NCI-H345 treated with DMSO at 0.1 percent for 48 hours (cell line): ENCODE data around the gene ZNF708.
"Not testable (repeated sequence)": the region's sequence is repeated elsewhere in the genome, so short reads cannot be mapped to it uniquely, and the experiment has no call there.

Experiments used
- DNase-seq: peaks from one replicate; lab custom pipeline; 2025; ENCODE audit not compliant: unreplicated experiment; lab: John Stamatoyannopoulos, UW

The ZNF708 gene

DNA sequence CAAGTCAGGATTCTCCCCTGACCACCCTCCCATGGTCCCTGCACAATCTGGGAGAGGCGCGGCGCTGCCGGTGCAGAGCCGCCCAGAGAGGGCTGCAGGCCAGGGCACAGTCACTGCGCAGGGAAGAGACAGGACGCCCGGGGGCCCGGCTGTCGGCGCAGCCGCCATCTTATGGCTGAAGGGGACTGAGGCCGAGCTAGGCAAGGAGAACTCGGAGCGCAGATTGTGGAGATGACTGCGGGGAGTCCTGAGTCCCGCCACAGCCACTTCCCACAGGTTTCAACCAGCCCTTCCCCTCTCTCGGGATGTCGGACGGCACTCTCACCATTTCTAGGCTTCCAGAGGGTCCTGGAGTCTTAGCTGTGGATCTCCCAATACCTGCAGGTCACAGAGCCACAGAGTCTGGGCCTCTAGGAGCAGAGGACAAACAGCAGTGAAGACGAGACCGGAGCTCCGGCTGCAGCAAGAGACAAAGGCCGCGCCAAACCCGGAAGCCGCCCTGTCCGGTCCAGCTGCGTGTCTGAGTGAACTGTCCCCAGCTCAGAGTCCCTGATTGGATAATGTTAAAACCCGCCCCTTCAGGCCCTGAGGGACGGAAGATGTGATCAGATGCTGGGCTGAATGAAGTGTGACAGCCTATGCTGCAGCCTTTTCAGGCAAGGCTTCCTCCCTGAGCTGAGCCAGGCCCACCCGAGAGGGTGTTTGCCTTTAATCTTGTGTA lies at the start of gene ZNF708:
Gene ZNF708 (minus strand): TSS at position 526 of the 721 bp plus-strand sequence. CDS start 198 bp downstream, at position 328.
- DNase-seq, result peak; percentile 61

DNA sequence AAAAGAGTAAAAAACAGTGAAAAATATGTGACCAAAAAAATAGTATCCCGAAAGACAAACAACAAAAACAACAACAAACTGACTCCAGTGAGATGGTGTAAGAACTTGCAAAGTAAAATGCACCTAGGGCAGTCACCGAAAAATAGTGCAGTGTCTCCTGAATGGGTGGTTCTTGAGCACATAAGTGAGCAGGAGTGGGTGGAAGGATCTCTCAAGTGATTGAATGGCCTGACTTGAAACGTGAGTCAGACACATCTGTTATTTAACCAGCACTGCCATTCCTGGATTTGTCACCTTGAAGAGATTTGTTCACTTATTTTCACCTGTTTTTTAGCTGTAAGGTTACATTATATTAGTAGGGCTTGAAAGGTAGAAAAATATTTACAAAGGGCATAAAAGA lies 33.1 kb upstream of the ZNF708 start:
- no peak for DNase-seq

DNA sequence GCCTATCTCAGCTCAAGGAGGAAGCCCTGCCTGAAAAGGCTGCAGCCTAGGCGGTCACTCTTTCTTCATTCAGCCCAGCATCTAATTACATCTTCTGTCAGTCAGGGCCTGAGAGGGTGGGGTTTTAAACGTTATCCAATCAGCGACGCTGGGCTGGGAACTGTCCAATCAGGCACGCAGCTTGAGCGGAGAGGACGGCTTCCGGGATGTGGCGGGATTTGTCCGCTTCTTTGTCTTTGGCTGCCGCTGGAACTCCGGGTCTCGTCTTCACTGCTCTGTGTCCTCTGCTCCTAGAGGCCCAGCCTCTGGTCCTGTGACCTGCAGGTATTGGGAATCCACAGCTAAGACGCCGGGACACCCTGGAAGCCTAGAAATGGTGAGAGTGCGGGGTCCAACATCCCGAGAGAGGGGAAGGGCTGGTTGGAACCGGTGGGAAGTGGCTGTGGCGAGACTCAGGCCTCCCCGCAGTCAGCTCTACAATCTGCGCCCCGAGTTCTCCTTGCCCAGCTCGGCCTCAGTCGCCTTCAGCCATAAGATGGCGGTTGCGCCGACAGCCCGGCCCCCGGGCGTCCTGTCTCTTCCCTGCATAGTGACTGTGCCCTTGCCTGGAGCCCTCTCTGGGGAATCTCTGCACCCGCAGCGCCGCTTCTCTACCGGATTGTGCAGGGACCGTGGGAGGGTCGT lies 29.7 kb upstream of the ZNF708 start, which contains the start of gene ZNF738:
Gene ZNF738 (plus strand): TSS at position 233 of the 684 bp plus-strand sequence. CDS start 141 bp downstream, at position 374.
- DNase-seq, result peak; percentile 62

DNA sequence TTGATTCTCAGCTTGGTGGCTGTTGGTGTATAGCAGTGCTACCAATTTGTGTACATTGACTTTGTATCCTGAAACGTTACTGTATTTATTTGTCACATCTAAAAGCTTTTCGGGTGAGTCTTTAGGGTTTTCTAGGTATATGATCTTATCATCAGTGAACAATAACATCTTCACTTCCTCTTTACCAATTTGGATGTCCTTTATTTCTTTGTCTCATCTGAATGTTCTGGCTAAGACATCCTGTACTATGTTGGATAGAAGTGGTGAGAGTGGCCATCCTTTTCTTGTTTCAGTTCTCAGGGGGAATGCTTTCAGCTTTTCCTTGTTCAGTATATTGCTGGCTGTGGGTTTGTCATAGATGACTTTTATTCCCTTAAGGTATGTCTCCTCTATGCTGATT lies 23.6 kb upstream of the ZNF708 start:
- no peak for DNase-seq

DNA sequence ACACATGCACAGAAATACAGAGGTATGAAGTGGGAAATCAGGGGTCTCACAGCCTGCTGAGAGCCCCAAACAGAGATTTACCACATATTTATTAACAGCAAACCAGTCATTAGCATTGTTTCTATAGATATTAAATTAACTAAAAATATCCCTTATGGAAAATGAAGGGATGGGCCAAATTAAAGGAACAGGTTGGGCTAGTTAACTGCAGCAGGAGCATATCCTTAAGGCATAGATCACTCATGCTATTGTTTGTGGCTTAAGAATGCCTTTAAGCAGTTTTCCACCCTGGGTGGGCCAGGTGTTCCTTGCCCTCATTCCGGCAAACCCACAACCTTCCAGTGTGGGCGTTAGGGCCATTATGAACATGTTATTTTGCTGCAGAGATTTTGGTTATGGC lies 15.6 kb upstream of the ZNF708 start:
- DNase-seq, result not testable (repeated sequence)

DNA sequence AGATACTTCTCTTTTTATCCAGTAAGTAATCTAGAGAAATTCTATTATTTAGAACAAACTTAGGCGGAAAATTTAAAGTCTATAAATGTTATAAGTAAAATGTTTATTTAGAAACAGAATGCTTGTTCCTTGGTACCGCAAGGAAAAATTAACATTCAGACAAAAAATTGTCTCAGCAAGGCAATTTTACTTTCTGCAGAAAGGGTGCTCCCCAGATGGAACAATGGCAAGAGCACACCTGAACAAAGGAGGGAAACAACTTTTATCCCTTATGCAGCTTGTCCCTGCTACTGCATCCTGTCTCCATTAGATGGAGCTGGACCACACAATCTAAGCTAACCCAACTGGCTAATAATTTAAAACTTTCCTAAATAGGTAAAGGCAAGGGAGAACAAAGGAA lies 6.5 kb upstream of the ZNF708 start:
- no peak for DNase-seq

DNA sequence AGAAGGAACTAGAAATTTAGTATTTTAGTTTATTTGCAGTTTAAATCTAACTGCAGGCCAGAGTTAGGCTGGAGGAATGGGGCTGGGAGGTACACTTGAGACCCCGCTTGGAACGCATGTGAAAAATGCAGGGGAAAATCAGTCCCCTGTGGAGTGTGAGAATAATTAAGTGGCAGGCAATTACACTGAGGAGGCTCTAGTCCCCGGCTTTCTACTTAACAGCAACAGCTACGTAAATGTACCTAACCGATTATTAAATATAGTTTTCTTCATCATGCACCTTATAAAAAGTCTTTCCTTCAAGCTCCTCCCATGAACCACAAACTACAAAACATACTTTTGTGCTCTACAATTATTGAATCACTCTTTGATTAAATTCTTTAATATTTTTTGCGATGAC lies 804 bp downstream of the ZNF708 start:
- no peak for DNase-seq

DNA sequence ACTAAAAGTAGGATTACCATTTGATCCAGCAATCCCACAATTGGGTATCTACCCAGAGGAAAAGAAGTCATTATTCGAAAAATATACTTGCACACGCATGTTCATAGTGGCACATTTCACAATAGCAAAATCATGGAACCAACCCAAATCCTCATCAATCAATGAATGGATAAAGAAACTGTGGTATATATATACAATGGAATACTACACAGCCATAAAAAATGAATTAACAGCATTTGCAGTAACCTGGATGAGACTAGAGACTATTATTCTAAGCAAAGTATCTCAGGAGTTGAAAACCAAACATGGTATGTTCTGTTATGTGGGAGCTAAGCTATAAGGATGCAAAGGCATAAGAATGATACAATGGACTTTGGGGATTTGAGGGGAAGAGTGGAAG lies 3.0 kb downstream of the ZNF708 start:
- DNase-seq, result no peak

DNA sequence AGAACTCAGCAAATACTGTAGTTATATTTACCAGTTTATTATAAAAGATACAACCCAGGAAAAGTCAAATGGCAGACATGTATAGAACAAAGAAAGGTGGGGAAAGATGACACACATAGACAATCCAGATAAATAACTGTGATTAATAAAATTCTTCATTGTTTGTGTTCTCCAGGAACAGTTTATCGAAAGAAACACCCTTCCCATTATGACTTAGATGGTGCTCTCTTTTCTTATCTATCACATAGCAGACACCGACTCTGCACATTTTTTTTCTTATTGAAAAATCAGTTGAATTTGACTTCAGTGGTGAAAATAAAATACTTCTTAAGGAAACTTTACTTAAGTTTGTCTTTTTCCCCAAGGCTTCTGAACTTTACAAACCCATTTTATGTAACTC lies 6.2 kb downstream of the ZNF708 start:
- DNase-seq, result no peak

DNA sequence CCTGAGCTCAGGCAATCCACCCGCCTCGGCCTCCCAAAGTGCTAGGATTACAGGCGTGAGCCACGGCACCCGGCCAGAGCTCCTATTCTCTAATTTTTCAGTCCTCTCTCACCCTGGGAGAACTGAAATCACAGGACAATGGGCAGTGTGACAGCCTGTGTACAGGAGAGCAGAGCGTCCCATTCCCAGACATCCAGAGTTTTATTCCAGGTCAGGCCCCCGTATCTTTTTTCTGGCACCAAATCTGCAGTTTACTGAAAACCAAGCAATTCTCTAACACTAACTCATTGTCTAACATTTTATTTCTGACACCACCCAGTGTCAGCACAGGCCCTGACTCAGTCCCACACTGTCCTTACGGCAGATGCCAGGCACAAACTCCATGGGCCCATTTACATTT lies 6.7 kb downstream of the ZNF708 start:
- no peak for DNase-seq

DNA sequence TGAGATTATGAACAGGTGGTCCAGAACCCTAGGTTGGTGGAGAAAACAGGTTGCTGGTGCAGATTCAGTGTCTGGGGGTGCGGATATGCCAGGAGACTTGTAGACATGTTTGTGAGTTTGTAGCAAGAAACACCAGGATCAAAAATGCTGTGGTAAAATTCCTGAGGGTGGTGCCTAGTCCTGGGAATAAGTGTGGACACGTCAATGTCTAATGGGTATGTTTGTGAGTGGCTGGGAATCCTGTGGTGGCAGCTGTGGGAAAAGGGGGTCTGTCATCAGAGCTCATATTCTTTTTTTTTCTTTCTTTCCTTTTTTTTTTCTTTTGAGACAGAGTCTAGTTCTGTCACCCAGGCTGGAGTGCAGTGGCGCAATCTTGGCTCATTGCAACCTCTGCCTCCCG lies 7.2 kb downstream of the ZNF708 start:
- DNase-seq, result no peak

DNA sequence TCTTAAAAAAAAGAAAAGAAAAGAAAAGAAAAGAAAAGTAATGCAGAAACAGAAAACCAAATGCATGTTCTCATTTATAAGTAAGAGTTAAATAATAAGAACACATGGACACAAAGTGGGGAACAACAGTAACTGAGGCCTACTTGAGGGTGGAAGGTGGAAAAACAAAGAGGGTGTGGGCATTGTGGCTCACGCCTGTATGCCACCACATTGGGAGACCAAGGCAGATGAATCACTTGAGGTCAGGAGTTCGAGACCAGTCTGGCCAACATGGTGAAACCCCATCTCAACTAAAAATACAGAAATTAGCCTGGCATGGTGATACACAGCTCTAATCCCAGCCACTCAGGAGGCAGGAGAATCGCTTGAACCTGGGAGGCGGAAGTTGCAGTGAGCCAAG lies 8.1 kb downstream of the ZNF708 start:
- no peak for DNase-seq

DNA sequence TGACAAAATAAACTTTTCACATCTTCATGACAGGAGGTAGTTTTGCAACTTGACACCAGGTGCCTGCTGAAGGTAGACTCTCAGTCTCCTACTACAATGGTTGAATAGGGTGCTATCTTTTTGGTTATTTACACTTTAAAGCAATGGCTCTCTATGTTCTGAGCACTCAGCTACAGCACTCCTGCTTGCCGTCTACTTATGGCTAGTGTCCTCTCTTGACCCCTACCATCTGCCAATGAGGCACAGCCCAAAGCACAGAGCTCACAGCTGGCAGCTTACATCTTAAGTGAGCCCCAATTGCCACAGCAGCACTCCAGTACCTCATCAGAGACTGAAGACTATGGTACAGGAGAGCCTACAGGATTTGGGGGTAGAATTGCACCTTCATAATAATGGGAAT lies 11.4 kb downstream of the ZNF708 start:
- DNase-seq, result no peak

DNA sequence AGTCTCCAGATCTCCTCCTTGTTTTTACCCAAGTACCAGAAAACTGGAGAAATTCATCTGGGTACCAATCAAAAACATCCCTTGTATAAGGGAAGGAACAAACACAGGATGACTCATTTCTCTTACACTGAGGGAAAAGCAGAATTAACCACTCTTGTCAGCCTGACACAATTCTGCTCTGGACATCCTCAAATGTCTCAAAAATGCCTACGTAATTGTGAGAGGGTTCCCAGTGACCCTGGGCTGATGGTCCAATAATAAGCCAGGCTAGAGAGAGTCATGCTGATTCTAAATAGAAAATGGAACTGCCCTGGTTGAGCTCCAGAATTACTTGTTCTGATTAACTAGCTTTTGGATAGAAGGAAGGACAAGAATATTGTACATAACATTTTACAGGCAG lies 14.5 kb downstream of the ZNF708 start:
- DNase-seq, result no peak

DNA sequence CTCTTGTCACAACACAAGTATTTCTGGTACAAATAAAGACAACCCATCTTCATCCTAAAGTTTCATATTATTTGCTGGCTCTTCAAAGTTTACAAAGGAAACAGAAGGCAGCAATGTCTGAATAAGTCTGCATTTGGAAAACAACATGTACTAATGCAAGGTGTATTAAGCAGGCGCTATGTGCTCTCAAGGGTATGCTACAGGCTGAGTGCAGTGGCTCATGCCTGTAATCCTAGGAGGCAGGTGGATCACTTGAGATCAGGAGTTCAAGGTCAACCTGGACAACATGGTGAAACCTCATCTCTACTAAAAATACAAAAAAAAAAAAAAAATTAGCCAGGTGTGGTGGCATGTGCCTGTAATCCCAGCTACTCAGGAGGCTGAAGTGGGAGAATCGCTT lies 16.4 kb downstream of the ZNF708 start:
- not testable (repeated sequence) for DNase-seq

DNA sequence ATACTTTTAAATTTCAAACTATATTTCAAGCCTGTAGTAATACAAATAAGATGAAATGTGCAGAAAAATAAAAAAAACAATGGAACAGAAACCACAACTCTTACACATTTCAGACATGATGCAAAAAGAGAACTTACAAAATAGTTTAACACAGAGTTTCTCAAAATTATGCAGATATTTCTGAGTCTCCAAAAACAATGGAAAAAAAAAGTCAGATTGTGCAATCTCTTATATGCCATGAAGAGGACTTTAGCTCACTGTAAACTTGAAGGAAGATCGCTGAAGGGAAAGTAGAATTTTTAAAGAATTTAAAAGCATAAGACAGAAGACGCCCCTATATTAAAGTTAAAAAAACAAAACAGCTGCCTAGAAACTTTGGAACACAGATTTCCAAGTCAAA lies 20.4 kb downstream of the ZNF708 start:
- no peak for DNase-seq

DNA sequence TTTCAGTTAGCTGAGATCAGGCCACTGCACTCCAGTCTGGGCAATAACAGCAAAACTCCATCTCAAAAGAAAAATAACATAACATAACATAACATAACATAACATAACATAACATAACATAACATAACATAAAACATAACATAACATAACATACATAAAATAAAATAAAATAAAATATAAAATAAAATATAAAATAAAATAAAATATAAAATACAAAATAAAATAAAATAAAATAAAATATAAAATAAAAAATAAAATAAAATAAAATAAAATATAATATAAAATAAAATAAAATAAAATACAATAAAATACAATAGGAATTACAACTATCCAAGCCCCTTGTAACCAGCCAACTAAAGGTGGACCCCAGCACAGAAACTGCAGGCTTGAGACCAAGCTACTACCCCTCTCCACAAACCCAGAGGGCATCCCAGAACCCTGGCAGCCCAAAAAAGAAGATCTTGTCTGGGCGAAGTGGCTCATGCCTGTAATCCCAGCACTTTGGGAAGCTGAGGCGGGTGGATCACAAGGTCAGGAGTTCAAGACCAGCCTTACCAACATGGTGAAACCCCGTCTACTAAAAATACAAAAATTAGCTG lies 22.2 kb downstream of the ZNF708 start:
- not testable (repeated sequence) for DNase-seq

DNA sequence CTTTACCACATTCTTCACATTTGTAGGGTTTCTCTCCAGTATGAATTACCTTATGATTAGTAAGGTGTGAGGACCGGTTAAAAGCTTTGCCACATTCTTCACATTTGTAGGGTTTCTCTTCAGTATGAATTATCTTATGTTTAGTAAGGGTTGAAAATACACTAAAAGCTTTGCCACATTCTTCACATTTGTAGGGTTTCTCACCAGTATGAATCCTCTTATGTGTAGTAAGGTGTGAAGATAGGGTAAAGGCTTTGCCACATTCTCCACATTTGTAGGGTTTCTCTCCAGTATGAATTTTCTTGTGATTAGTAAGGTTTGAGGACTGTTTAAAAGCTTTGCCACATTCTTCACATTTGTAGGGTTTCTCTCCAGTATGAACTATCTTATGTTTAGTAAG lies 35.4 kb downstream of the ZNF708 start:
- DNase-seq, result not testable (repeated sequence)

DNA sequence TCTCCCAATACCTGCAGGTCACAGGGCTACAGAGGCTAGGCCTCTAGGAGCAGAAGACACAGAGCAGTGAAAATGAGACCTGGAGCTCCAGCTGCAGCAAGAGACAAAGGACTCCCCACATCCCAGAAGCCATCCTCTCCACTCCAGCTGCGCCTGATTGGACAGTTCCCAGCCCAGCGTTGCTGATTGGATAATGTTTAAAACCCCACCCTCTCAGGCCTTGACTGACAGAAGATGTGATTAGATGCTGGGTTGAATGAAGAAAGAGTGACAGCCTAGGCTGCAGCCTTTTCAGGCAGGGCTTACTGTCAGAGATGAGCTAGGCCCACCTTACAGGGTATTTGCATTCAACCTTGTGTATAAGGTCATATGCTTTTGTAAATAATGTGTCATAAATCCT lies 59.4 kb downstream of the ZNF708 start:
- no peak for DNase-seq

DNA sequence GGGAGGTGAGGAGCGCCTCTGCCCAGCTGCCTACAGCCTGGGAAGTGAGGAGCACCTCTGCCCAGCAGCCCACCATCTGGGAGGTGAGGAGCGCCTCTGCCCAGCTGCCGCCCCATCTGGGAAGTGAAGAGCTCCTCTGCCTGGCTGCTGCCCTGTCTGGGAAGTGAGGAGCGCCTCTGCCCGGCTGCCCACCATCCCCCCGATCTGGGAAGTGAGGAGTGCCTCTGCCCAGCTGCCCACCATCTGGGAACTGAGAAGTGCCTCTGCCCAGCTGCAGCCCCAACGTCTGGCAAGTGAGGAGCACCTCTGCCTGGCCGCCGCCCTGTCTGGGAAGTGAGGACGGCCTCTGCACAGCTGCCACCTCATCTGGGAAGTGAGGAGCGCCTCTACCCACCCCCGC lies 64.3 kb downstream of the ZNF708 start:
- no peak for DNase-seq

DNA sequence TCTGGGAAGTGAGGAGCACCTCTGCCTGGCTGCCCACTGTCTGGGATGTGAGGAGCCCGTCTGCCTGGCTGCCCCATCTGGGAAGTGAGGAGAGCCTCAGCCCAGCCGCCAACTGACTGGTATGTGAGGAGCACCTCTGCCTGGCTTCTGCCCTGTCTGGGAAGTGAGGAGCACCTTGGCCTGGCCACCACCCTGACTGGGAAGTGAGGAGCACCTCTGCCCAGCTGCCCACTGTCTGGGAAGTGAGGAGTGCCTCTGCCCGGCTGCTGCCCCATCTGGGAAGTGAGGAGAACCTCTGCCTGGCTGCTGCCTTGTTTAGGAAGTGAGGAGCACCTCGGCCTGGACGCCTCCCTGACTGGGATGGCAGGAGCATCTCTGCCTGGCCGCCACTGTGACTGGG lies 64.8 kb downstream of the ZNF708 start:
- no peak for DNase-seq

DNA sequence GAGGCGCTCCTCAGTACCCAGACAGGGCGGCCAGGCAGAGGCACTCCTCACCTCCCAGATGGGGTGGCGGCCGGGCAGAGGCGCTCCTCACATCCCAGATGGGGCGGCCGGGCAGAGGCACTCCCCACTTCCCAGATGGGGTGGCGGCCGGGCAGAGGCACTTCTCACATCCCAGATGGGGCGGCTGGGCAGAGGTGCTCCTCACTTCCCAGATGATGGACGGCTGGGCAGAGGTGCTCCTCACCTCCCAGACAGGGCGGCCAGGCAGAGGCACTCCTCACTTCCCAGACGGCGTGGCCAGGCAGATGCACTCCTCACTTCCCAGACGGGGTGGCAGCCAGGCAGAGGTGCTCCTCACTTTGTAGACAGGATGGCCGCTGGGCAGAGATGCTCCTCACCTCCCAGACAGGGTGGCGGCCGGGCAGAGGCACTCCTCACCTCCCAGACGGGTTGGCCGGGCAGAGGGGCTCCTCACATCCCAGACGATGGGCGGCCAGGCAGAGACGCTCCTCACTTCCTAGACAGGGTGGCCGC lies 68.3 kb downstream of the ZNF708 start:
- not testable (repeated sequence) for DNase-seq
